Fibroblast of pulmonary artery (primary cell): ENCODE measurements around the gene ATP9B.

Experiments
- DNase-seq: peaks from one replicate; pipeline ENCODE4 v3.0.0-alpha.2; 2010; ENCODE audit warnings: low read depth
- H3K4me3 ChIP-seq: replicated peaks from 2 replicates; pipeline ENCODE4 v1.5.1; 2011; ENCODE audit warnings: low read depth, mild to moderate bottlenecking, control low read depth, low read length, moderate library complexity
- TF ChIP-seq, protein P1 (sequence below): IDR thresholded peaks from 2 replicates; pipeline ENCODE4 v1.5.1; 2011; ENCODE audit warnings: mild to moderate bottlenecking, control low read depth, low read length, inconsistent platforms; ENCODE audit errors: missing control alignments

Gene ATP9B

GRCh38 chr18:79360933-79361332 is 291.7 kb downstream of the ATP9B start:
- H3K4me3 ChIP-seq: no peak overlapping the region
- no peak for DNase-seq
- TF ChIP-seq, protein P1, sequence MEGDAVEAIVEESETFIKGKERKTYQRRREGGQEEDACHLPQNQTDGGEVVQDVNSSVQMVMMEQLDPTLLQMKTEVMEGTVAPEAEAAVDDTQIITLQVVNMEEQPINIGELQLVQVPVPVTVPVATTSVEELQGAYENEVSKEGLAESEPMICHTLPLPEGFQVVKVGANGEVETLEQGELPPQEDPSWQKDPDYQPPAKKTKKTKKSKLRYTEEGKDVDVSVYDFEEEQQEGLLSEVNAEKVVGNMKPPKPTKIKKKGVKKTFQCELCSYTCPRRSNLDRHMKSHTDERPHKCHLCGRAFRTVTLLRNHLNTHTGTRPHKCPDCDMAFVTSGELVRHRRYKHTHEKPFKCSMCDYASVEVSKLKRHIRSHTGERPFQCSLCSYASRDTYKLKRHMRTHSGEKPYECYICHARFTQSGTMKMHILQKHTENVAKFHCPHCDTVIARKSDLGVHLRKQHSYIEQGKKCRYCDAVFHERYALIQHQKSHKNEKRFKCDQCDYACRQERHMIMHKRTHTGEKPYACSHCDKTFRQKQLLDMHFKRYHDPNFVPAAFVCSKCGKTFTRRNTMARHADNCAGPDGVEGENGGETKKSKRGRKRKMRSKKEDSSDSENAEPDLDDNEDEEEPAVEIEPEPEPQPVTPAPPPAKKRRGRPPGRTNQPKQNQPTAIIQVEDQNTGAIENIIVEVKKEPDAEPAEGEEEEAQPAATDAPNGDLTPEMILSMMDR: no peak

DNA sequence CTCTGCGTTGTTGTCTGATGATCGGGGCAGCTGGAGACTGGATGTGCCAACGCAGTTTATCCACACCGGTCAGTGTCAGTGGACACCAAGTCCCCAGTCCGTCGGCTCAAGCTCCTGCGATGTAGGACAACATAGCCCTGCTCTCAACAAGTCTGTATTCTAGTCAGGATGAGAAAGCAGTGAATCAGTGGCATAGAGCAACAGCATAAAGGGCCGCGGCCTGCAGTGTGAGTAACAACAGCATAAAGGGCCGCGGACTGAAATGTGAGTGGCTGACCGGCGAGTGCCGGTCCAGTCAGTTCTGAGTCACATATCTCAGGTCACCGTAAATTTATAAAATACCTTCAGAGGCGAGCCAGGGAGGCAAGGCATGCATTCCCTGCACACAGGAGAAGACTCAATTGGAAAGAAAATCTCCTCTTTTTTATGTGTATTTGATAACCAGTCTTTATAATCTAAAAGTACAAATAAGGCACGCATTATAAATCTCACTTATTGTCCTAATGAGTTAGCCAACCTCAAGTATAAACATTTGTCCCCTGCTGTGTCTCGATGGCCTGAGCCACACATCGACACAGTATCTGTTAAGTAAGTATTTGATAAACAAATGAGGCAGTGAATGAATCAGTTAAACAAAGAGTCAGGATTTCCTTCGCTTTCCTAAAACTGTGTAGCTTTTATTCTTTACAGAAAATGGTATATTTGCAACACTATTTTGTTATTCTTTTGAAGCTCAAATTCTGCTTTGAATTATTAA is 292.8 kb downstream of the ATP9B start:
- TF ChIP-seq, protein P1: no peak
- DNase-seq: peak; percentile 18
- H3K4me3 ChIP-seq: no peak overlapping the region

DNA sequence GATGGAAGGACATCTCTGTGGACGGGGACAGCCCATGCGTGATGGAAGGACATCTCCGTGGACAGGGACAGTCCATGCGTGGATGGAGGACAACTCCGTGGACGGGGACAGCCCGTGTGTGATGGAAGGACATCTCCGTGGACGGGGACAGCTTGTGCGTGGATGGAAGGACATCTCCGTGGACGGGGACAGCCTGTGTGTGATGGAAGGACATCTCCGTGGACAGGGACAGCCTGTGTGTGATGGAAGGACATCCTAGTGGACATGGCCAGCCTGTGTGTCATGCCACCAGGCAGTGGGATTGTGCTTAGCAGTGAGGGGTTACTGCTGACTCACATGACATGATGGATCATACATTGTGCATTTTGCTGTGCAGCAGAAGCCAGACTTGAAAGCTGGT is 296.5 kb downstream of the ATP9B start:
- no peak for DNase-seq
- no peak overlapping the region for H3K4me3 ChIP-seq
- TF ChIP-seq, protein P1: no peak

DNA sequence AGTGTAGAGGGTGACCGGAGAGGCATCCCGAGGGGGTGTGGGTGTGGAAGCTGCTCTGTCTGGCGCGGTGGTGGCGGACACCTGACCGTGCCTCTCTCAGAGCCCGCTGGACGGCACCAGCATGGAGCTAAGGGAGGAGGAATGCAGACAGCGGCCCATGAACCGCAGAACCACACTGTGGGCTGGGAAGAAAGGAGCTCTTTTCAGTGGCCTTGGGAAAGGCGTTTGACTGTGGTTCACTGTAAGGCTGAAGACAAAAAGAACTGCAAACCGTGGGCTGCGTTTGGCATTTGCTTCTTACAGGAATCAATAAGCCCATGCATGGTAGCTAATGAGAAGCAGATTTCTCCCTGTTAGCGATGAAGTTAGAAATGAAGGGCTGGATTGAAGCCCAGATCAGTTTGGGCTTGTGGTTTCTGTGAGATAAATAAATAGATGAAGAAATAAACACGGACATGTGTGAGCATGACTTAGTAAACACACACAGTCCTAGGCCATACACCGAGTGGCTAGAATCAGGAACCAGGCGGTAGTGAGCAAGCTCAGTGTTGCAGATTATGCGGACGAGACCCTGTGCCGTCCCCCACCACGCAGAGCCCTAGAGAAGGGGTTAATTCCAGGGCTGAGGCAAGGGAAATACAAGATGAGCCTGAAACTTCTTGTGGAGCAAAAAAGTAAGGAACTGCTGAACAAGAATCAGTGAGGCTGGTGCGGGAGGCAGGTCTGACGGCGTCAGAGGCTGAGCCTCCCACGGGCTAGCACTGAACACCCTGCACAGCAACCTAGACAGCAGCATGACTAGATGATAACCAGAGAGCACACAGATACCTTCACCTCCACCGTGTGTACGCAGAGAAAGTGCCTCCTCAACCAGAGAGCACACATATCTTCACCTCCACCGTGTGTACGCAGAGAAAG is 297.2 kb downstream of the ATP9B start:
- TF ChIP-seq, protein P1: no peak
- peak; percentile 7 for DNase-seq

DNA sequence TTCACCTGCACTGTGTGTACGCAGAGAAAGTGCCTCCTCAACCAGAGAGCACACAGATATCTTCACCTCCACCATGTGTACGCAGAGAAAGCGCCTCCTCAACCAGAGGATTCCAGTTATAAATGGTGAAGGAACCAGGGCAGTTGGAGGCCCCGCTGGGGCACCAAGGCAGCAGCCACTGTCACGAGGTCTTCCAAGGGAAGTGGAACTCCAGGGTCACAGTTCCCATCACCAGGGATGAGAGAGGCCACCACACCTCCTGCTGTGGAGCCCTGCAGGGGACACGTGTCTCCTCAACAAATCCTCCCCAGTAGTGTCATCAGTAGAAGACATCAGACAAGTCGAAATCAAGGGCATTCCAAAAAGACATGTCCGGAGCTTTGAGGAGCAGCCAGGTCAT is 298.3 kb downstream of the ATP9B start:
- TF ChIP-seq, protein P1: no peak
- no peak overlapping the region for H3K4me3 ChIP-seq

More for the DNA sequence above, 297.2 kb downstream of the ATP9B start:
- no peak overlapping the region for H3K4me3 ChIP-seq

GRCh38 chr18:79367989-79368388 is 298.8 kb downstream of the ATP9B start:
- TF ChIP-seq, protein P1: no peak

More for the DNA sequence above, 298.3 kb downstream of the ATP9B start:
- no peak for DNase-seq

More at GRCh38 chr18:79367989-79368388, 298.8 kb downstream of the ATP9B start:
- no peak for DNase-seq
- no peak overlapping the region for H3K4me3 ChIP-seq
